ENCODE data around the gene TMEM72. TPM values are rescaled to one million over a fixed set of nuclear protein-coding genes. Genes with fewer than 3 reads are reported as not detected.
A peak's percentile ranks its signal among the peaks of the same experiment; 100 is the strongest.

The TMEM72 gene
- total RNA-seq, 1 experiment from 2014 or later = not detected

GRCh38 chr10:44978570-44979280 is 67.6 kb downstream of the TMEM72 start, which contains the start of gene DEPP1:
Gene DEPP1, minus strand, starts transcription at chr10:44978809. Its CDS starts 779 bp downstream, at chr10:44978030.
- DNase-seq (ENCODE audit: low spot score) = peak; percentile 93

DNA sequence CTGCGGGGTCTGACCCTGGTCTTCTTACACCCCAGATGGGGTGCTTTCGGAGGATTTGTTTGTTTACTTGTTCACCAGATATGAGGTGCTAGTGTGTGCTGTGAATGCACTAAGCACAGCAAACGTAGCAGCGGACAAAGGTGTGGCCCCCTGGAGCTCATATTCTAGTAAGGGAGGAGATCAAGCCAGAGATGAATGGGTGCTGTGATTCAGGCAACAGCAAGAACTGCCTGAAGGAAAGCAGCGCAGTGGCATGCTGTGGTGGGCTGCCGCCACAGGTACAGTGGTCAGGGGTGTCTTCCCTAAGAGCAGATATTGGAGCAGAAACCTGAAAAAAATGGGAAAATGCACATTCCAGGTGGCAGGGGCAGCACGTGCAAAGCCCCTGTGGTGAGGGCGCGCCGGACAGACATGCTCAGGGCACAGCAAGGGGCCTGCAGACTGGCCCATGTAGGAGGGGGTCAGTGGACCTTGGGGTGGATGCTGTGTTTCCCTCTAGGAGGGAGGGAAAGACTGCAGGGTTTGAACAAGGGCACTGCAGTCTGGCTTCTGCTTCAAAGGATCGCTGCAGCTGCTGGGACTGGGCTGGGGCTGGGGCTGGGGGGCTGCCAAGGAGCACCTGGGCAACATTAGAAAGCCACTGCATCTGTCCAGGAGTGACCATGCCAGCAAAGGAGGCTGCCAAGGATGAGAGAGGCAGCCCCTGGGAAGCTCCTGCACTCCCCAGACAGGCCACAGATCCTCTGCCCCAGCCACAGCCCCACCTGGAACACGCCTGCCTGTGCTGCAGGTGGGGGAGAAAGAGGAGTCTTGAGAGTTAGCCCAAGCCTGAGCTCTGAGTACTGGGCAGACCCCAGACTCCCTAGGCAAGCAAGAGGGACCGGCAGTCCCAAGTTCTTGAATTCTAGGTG is 68.4 kb downstream of the TMEM72 start:
- no peak for DNase-seq (ENCODE audit: low spot score)

- DNase-seq (ENCODE audit: low spot score) = no peak
These were observed 69.4 kb downstream of the TMEM72 start for GRCh38 chr10:44980309-44981171.

- peak; percentile 92 for DNase-seq (ENCODE audit: low spot score)
These were observed 70.3 kb downstream of the TMEM72 start for GRCh38 chr10:44981172-44982113.

DNA sequence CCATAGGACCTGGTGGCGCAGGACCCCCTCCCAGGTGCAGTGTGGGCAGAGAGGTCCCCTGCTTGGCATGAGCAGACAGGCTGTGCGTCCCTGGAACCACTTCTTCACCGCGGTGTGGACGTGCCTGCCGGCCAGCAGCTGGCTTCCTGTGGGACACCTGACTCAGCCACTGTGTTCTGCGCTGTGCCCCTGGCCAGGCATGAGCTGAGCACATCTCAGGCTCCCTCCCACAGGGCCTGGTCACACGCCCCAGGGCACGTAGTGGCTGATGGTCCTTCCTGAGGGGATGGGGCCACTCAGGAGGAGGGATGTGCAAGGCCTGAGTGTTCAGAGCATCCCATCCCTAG is 71.0 kb downstream of the TMEM72 start:
- DNase-seq (ENCODE audit: low spot score) = peak; percentile 69

DNA sequence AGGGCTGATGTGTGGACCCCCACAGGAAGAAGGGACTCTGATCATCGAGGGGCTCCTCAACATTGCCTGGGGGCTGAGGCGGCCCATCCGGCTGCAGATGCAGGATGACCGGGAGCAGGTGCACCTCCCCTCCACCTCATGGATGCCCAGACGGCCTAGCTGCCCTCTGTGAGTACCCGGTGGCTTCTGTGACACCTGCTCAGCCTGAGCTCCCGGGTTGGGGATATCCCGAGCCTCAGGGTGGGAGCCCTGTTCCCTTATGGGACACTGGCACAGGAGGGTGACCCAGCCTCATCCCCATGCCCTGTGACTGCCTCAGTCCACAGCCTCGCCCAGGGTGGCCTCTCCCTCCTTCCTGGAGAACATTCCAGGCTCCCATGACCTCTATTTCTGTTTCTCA is 71.4 kb downstream of the TMEM72 start:
- DNase-seq (ENCODE audit: low spot score) = no peak

GRCh38 chr10:44983066-44983894 is 72.1 kb downstream of the TMEM72 start:
- no peak for DNase-seq (ENCODE audit: low spot score)

DNA sequence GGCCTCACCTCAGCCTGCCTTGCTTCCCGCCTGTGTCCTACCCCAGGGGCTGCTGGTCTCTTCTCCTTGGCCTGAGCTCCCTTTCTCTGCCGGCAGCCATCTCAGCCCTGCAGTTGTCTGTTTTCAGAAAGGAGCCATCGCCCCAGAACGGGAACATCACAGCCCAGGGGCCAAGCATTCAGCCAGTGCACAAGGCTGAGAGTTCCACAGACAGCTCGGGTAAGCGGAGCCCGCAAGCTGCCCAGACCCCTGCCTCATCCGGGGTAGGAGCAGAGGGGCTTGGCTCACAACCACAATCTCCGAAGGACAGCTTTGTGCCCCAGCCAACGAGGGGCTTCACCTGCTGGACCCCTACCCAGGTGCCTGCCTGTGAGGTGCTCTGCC is 72.8 kb downstream of the TMEM72 start:
- no peak for DNase-seq (ENCODE audit: low spot score)

- no peak for DNase-seq (ENCODE audit: low spot score)
These were observed 73.5 kb downstream of the TMEM72 start for GRCh38 chr10:44984671-44985101.

DNA sequence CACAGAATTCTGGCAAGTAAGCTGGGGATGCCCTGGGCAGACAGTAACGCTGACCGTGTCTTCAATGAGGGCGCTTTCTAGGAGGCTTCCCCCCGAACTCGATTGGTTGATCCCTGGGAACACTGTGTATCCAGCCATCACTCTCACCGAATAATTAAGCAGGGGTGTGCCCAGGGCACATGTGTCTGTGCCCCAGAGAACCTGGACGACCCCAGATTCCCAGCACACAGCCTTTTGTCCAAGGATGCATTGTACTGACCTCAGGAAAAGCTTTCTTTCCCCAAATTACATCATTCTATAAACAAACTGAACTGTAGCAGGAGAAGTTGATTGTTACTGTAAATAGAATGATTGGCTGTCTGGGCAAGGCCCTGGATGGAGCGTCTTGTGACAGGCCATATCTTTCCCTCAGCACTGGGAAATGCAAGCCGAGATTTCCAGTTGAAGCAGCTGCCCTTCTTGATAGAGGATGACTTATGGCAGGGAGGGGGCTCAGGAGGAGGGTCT is 74.1 kb downstream of the TMEM72 start:
- no peak for DNase-seq (ENCODE audit: low spot score)

GRCh38 chr10:44986179-44986578 is 75.0 kb downstream of the TMEM72 start:
- DNase-seq (ENCODE audit: low spot score) = no peak

Other genes starting within 250 kb of the TMEM72 start
- gene RASSF4, start 48.5 kb downstream of the TMEM72 start, total RNA-seq (2014; rRNA removed; shearing (Covaris generic)) = 3.2 and 9.6 TPM in 2 replicates
- gene DEPP1, start 67.5 kb downstream of the TMEM72 start, total RNA-seq (2014; rRNA removed; shearing (Covaris generic)) = 2.2 and 6.5 TPM in 2 replicates
- gene ZNF22, start 89.6 kb downstream of the TMEM72 start, total RNA-seq (2014; rRNA removed; shearing (Covaris generic)) = 7.0 and 7.9 TPM in 2 replicates

All from A172 (cell line).